K562 (cell line): ENCODE data around the gene SENP8. TPM values are rescaled to one million over a fixed set of nuclear protein-coding genes. Genes with fewer than 3 reads are reported as not detected.

ENCODE experiments used
- CEBPB ChIP-seq: fragments of 450-650 bp; IDR thresholded peaks from 2 replicates; pipeline ENCODE4 v1.6.1; 2016; ENCODE audit warnings: missing genetic modification characterization, missing compliant biosample characterization
- CHAMP1 ChIP-seq: fragments of 450-650 bp; IDR thresholded peaks from 2 replicates; pipeline ENCODE4 v1.6.1; 2016; ENCODE audit warnings: mild to moderate bottlenecking
- CHD2 ChIP-seq: IDR thresholded peaks from 2 replicates; pipeline ENCODE4 v1.6.1; 2011; ENCODE audit warnings: low read depth, low read length
- FOXM1 ChIP-seq, 2 experiments: fragments of 450-650 bp in 1 of 2; sonication (generic) in 1 of 2; formaldehyde crosslinking in 1 of 2; IDR thresholded peaks; 2 replicates each; pipeline versions ENCODE4 v1.6.1 to v1.9.0; 2017 to 2022; ENCODE audit warnings: low read depth in 2 of 2, mild to moderate bottlenecking in 2 of 2, missing genetic modification reagents in 1 of 2, moderate library complexity in 1 of 2
- HDAC3 ChIP-seq: fragments of 450-650 bp; IDR thresholded peaks from 2 replicates; pipeline ENCODE4 v1.6.1; 2018; ENCODE audit warnings: borderline replicate concordance, mild to moderate bottlenecking, moderate library complexity; ENCODE audit not compliant: partially characterized antibody
- MAFG ChIP-seq: fragments of 450-650 bp; conservative IDR thresholded peaks from 2 replicates; pipeline ENCODE4 v1.6.1; 2016; ENCODE audit warnings: missing genetic modification characterization, missing compliant biosample characterization
- MAX ChIP-seq: sonication (generic); formaldehyde crosslinking; IDR thresholded peaks from 2 replicates; pipeline ENCODE4 v1.9.0; 2022; ENCODE audit warnings: mild to moderate bottlenecking, missing genetic modification reagents
- MEF2D ChIP-seq: conservative IDR thresholded peaks from 2 replicates; pipeline ENCODE4 v1.6.1; 2016; ENCODE audit warnings: low read depth, missing genetic modification characterization, missing compliant biosample characterization
- NBN ChIP-seq: fragments of 450-650 bp; IDR thresholded peaks from 2 replicates; pipeline ENCODE4 v1.6.1; 2016; ENCODE audit warnings: low read depth, mild to moderate bottlenecking
- NFIX ChIP-seq: fragments of 250-450 bp; sonication (Bioruptor Pico); IDR thresholded peaks from 2 replicates; pipeline ENCODE4 v1.4.0; 2020; ENCODE audit warnings: low read depth, mild to moderate bottlenecking, moderate library complexity
- RERE ChIP-seq: sonication (generic); formaldehyde crosslinking; IDR thresholded peaks from 2 replicates; pipeline ENCODE4 v1.8.0; 2023; ENCODE audit warnings: missing genetic modification reagents, mild to moderate bottlenecking, borderline replicate concordance
- ZBTB5 ChIP-seq: fragments of 450-650 bp; IDR thresholded peaks from 2 replicates; pipeline ENCODE4 v1.6.1; 2017; ENCODE audit warnings: antibody characterized with exemption
- ZFX ChIP-seq: sonication (generic); formaldehyde crosslinking; IDR thresholded peaks from 2 replicates; pipeline ENCODE4 v1.8.0; 2022; ENCODE audit warnings: mild to moderate bottlenecking, missing genetic modification reagents, moderate library complexity
- ZNF23 ChIP-seq: fragments of 250-450 bp; sonication (Bioruptor Pico); IDR thresholded peaks from 2 replicates; pipeline ENCODE4 v1.4.0; 2020; ENCODE audit warnings: mild to moderate bottlenecking
- ZNF57 ChIP-seq: fragments of 450-650 bp; formaldehyde crosslinking; IDR thresholded peaks from 2 replicates; pipeline ENCODE4 v1.4.0; 2020; ENCODE audit warnings: mild to moderate bottlenecking, moderate library complexity
- ZNF785 ChIP-seq: fragments of 250-450 bp; sonication (Bioruptor Pico); IDR thresholded peaks from 2 replicates; pipeline ENCODE4 v1.4.0; 2020; ENCODE audit warnings: mild to moderate bottlenecking
- polyA plus RNA-seq, 8 experiments: library from polyadenylated mRNA; depleted of rRNA in 4 of 8; stranded (reverse) in 5 of 8; unstranded in 3 of 8; fragments of >200 nt; fragmentation: Nextera tagmentation in 2 of 8; fragmentation: Illumina TruSeq in 1 of 8; extraction: Ambion mirVana in 2 of 8; extraction: Trizol in 1 of 8; gene quantifications; 2 replicates each; pipeline versions ENCODE4 v1.2.1 to v1.2.3, GENCODE V29; 2011 to 2014; ENCODE audit warnings: inconsistent platforms in 1 of 8, missing spikeins in 1 of 8
- total RNA-seq, 7 experiments: library from RNA; depleted of rRNA in 6 of 7; stranded (reverse); fragments of >200 nt in 6 of 7; fragmentation: Illumina TruSeq in 2 of 7; extraction: Trizol in 2 of 7; gene quantifications; 2 replicates each; pipeline versions ENCODE4 v1.2.1 to v1.2.3, GENCODE V29; 2011 to 2021; ENCODE audit warnings: low replicate concordance in 1 of 7

Gene SENP8
- total and polyA plus RNA-seq, 9 of the 15 experiments (the other 6 are each of a cell fraction or from before 2014, with no cell fraction given) = 1.4 to 5.4 (median 2.4) TPM

GRCh38 chr15:72118017-72118978 lies at the start of gene SENP8, which contains the start of gene MYO9A (continued):
- TF ChIP-seq CHAMP1 (no peak), ZFX (CRISPR knock-in tag) (0 out of 2 replicates have a peak, but pooled peaks have one; percentile 14), ZBTB5 (no peak), MEF2D (tag) (no peak), NFIX (CRISPR knock-in tag) (no peak), RERE (CRISPR knock-in tag) (no peak), ZNF23 (CRISPR knock-in tag) (no peak), HDAC3 (no peak), ZNF57 (CRISPR knock-in tag) (no peak), CEBPB (tag) (peak; percentile 88), CHD2 (no peak), MAFG (tag) (no peak; the same call in 1 of the 2 replicates), ZNF785 (CRISPR knock-in tag) (no peak), FOXM1 (IDR thresholded peaks at IDR 0.05; ENCODE audit: low read depth) (no peak), FOXM1 (CRISPR knock-in tag; IDR thresholded peaks at IDR 0.05; ENCODE audit: low read depth) (0 out of 2 replicates have a peak, but pooled peaks have one; percentile 6), MAX (CRISPR knock-in tag) (peak; percentile 62; the same call in 1 of the 2 replicates), NBN (no peak)
